Measurements from ENCODE around the gene TMEM221. TPM values are rescaled to one million over a fixed set of nuclear protein-coding genes. Genes with fewer than 3 reads are reported as not detected.

TMEM221 gene
- polyA plus RNA-seq, 2 donors: 0.13 to 0.20 TPM

DNA sequence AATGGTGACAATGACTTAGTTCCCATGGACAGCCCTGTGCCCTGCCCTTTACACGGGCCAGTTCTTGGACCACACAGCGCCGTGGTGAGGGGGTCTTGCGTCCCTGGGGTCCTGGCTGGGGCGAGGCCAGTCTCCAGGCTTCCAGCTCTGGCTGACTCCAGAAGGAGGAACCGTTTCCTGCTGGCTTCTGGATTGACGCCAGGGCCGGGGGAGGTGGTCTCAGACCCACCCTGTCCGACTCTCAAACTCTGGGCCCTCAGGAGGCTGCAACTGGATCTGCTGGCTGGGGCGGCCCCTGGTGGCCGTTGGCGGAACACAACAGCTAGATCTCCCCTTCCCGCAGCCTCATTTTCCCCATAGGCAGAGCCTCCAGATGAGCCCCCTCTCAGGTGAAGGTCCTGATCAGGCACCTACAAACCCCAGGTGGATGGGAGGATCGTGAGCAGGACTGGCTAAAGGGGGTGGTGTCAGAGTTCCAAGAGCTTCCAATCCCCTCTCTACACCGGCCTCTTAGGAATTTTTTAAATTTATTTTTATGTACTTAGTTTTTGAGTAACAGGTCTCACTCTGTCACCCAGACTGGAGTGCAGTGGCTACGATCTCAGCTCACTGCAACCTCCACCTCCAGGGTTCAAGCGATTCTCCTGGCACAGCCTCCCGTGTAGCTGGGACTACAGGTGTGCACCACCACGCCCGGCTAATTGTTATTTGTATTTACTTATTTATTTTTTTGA, 62.4 kb downstream of the TMEM221 start:
- Histone ChIP-seq H3K36me3 (ENCODE audit: control insufficient read depth in 2 of 2, insufficient read depth in 2 of 2, low read length in 1 of 2) (no peaks in the 10 kb centered on the region), H3K9me3 (ENCODE audit: control insufficient read depth in 2 of 2, insufficient read depth in 1 of 2, low read depth in 1 of 2, low read length in 1 of 2) (no peaks in the 10 kb centered on the region), H3K4me3 (ENCODE audit: low read depth in 1 of 2, low read length in 2 of 2) (no peak overlapping the region), H3K27me3 (ENCODE audit: control insufficient read depth in 1 of 2, insufficient read depth in 2 of 2, low read length in 2 of 2) (no peaks in the 10 kb centered on the region), H3K27ac (ENCODE audit: low read depth in 2 of 2, low read length in 1 of 2) (no peak overlapping the region), H3K4me1 (ENCODE audit: control insufficient read depth in 2 of 2, insufficient read depth in 2 of 2, low read length in 1 of 2) (peaks cover 3 to 5% of the 10 kb centered on the region in 2 donors)
- WGBS, 2 donors: 33 to 36% methylated on average over 20 of the region's 20 CpGs

Other genes with a start within 250 kb of the TMEM221 start
- gene USE1, start 233.3 kb downstream of the TMEM221 start, polyA plus RNA-seq: 10 to 100 TPM; 32.8 to 37.7 TPM
- gene OCEL1, start 222.4 kb downstream of the TMEM221 start, polyA plus RNA-seq: 10 to 100 TPM in 1 of 2 donors, 1 to 10 TPM in 1; 7.9 to 12.7 TPM
- 10 to 100 TPM; 33.3 to 45.5 TPM for gene NR2F6, start 202.7 kb downstream of the TMEM221 start, polyA plus RNA-seq
- gene USHBP1, start 183.9 kb downstream of the TMEM221 start, polyA plus RNA-seq: 1 to 10 TPM; 1.5 to 2.9 TPM
- gene BABAM1, start 181.2 kb downstream of the TMEM221 start, polyA plus RNA-seq: 10 to 100 TPM; 39.1 to 52.7 TPM
- under 1 TPM; 0.22 to 0.45 TPM for gene ANKLE1, start 166.8 kb downstream of the TMEM221 start, polyA plus RNA-seq
- gene ABHD8, start 145.2 kb downstream of the TMEM221 start, polyA plus RNA-seq: 1 to 10 TPM; 3.4 to 4.5 TPM
- 100 to 1,000 TPM in 1 of 2 donors, 10 to 100 TPM in 1; 72.1 to 102 TPM for gene MRPL34, start 142.8 kb downstream of the TMEM221 start, polyA plus RNA-seq
- 10 to 100 TPM; 40.3 to 41.4 TPM for gene DDA1, start 139.1 kb downstream of the TMEM221 start, polyA plus RNA-seq
- 10 to 100 TPM in 1 of 2 donors, 1 to 10 TPM in 1; 9.7 to 28.0 TPM for gene ANO8, start 113.8 kb downstream of the TMEM221 start, polyA plus RNA-seq
- gene GTPBP3, start 111.1 kb downstream of the TMEM221 start, polyA plus RNA-seq: 10 to 100 TPM; 13.5 to 20.2 TPM
- 10 to 100 TPM; 29.5 to 30.7 TPM for gene PLVAP, start 71.3 kb downstream of the TMEM221 start, polyA plus RNA-seq
- gene CCDC194, start 54.5 kb downstream of the TMEM221 start, polyA plus RNA-seq: not detected
- 10 to 100 TPM in 1 of 2 donors, 1 to 10 TPM in 1; 8.5 to 17.6 TPM for gene BST2, start 43.0 kb downstream of the TMEM221 start, polyA plus RNA-seq
- gene MVB12A, start 28.6 kb downstream of the TMEM221 start, polyA plus RNA-seq: 10 to 100 TPM; 64.2 to 66.8 TPM
- gene NXNL1, start 12.3 kb upstream of the TMEM221 start, polyA plus RNA-seq: not detected
- 1 to 10 TPM; 5.4 to 8.7 TPM for gene SLC27A1, start 21.9 kb upstream of the TMEM221 start, polyA plus RNA-seq
- 100 to 1,000 TPM in 1 of 2 donors, 10 to 100 TPM in 1; 90.6 to 119 TPM for gene PGLS, start 63.0 kb upstream of the TMEM221 start, polyA plus RNA-seq
- gene COLGALT1, start 107.0 kb upstream of the TMEM221 start, polyA plus RNA-seq: 10 to 100 TPM; 23.6 to 24.8 TPM
- under 1 TPM; 0.02 to 0.04 TPM for gene UNC13A, start 239.7 kb upstream of the TMEM221 start, polyA plus RNA-seq